Small intestine (tissue), 7 donors: Measurements from ENCODE around the gene MKRN3. TPM values are rescaled to one million over a fixed set of nuclear protein-coding genes. Genes with fewer than 3 reads are reported as not detected.

Experiments used
- DNase-seq, 2 donors: peaks; one replicate each; pipeline versions ENCODE4 v3.0.0 to v3.0.0-alpha.2; 2013
- FAIRE-seq: peaks from 2 replicates; lab custom pipeline; 2012; peaks lifted over from hg19 to GRCh38; lab: Jason Lieb, UNC
- H3K27ac ChIP-seq, 3 donors: one replicate each; pipeline ENCODE4 v1.5.1; 2013; ENCODE audit warnings: low read length in 2 of 3, mild to moderate bottlenecking in 2 of 3, control low read depth in 1 of 3, inconsistent platforms in 1 of 3, low read depth in 1 of 3, moderate library complexity in 1 of 3
- H3K27me3 ChIP-seq, 3 donors: one replicate each; pipeline ENCODE4 v1.6.1; 2013; ENCODE audit warnings: low read length in 3 of 3, inconsistent platforms in 1 of 3; ENCODE audit not compliant: control insufficient read depth in 3 of 3, insufficient read depth in 3 of 3
- H3K36me3 ChIP-seq, 3 donors: one replicate each; pipeline ENCODE4 v1.6.1; 2013; ENCODE audit warnings: low read length in 3 of 3, inconsistent platforms in 1 of 3, low read depth in 1 of 3, mild to moderate bottlenecking in 1 of 3, moderate library complexity in 1 of 3; ENCODE audit not compliant: control insufficient read depth in 3 of 3, insufficient read depth in 2 of 3
- H3K4me1 ChIP-seq, 3 donors: one replicate each; pipeline ENCODE4 v1.6.1; 2013; ENCODE audit warnings: low read length in 2 of 3, inconsistent platforms in 1 of 3, low read depth in 1 of 3, mild to moderate bottlenecking in 1 of 3, moderate library complexity in 1 of 3; ENCODE audit not compliant: control insufficient read depth in 3 of 3, insufficient read depth in 2 of 3
- H3K4me3 ChIP-seq, 3 donors: one replicate each; pipeline ENCODE4 v1.5.1; 2013; ENCODE audit warnings: low read length in 3 of 3, control low read depth in 1 of 3, inconsistent platforms in 1 of 3, low read depth in 1 of 3, mild to moderate bottlenecking in 1 of 3, moderate library complexity in 1 of 3
- H3K9me3 ChIP-seq, 2 donors: one replicate each; pipeline ENCODE4 v1.6.1; 2013; ENCODE audit warnings: low read depth in 1 of 2, low read length in 1 of 2; ENCODE audit not compliant: control insufficient read depth in 2 of 2, insufficient read depth in 1 of 2
- WGBS, 3 donors: extraction: QIAGEN DNeasy Blood & Tissue Kit; methylation state at CpG; one replicate each; pipeline ENCODE4 v1.1.7; 2013; 5-methylcytosine and 5-hydroxymethylcytosine counted together
- polyA plus RNA-seq, 4 donors: library from polyadenylated mRNA; stranded (reverse) in 3 of 4; unstranded in 1 of 4; fragments of 200-250 nt in 3 of 4; fragments of 120-200 nt in 1 of 4; gene quantifications; one replicate each; pipeline versions ENCODE4 v1.2.1 to v1.2.3, GENCODE V29; 2013
- donor health status: healthy with polysubstance abuse.
- donor health status: control.
- donor health status: control.
- donor health status: Bipolar disorder and iron deficiency.
- donor health status: healthy.

MKRN3 gene
- polyA plus RNA-seq, 4 donors = 0.38 to 0.39 TPM; not detected in 2

GRCh38 chr15:23569151-23569925, 3.9 kb downstream of the MKRN3 start:
- 42 to 47% (median 44%) methylated on average over 5 of the region's 5 CpGs for WGBS, 3 donors
- Histone ChIP-seq H3K27ac (no peak overlapping the region), H3K4me1 (no peaks in the 10 kb centered on the region), H3K27me3 (no peaks in the 10 kb centered on the region), H3K9me3 (peaks cover 0 to 5% of the 10 kb centered on the region in 2 donors), H3K4me3 (no peak overlapping the region), H3K36me3 (no peaks in the 10 kb centered on the region)
- FAIRE-seq (no peak), DNase-seq (no peak)

- FAIRE-seq (no peak), DNase-seq (peak in 1 of 2 donors; percentile 9)
- Histone ChIP-seq H3K36me3 (no peaks in the 10 kb centered on the region), H3K9me3 (peaks cover 0 to 10% of the 10 kb centered on the region in 2 donors), H3K27me3 (no peaks in the 10 kb centered on the region), H3K4me1 (no peaks in the 10 kb centered on the region), H3K27ac (no peak overlapping the region), H3K4me3 (no peak overlapping the region)
- 13 to 26% (median 25%) methylated on average over 3 of the region's 3 CpGs for WGBS, 3 donors
These were observed 5.0 kb downstream of the MKRN3 start for GRCh38 chr15:23570486-23570885.

- Histone ChIP-seq H3K27ac (no peak overlapping the region), H3K4me3 (no peak overlapping the region), H3K9me3 (peaks cover 0 to 8% of the 10 kb centered on the region in 2 donors), H3K27me3 (no peaks in the 10 kb centered on the region), H3K36me3 (no peaks in the 10 kb centered on the region), H3K4me1 (no peaks in the 10 kb centered on the region)
- WGBS, 3 donors = 69 to 80% (median 75%) methylated on average over 4 of the region's 4 CpGs
- FAIRE-seq = no peak
- no peak for DNase-seq
These were observed 7.4 kb downstream of the MKRN3 start for GRCh38 chr15:23572844-23573243.

GRCh38 chr15:23574742-23575141, 9.3 kb downstream of the MKRN3 start:
- Histone ChIP-seq H3K4me1 (no peaks in the 10 kb centered on the region), H3K9me3 (peaks cover 0 to 11% of the 10 kb centered on the region in 2 donors), H3K36me3 (no peaks in the 10 kb centered on the region), H3K27ac (no peak overlapping the region), H3K4me3 (no peak overlapping the region), H3K27me3 (no peaks in the 10 kb centered on the region)
- 33 to 38% (median 34%) methylated on average over 3 of the region's 3 CpGs for WGBS, 3 donors
- FAIRE-seq (no peak), DNase-seq (no peak)

- Histone ChIP-seq H3K4me3 (no peak overlapping the region), H3K27ac (no peak overlapping the region), H3K9me3 (peaks cover 0 to 11% of the 10 kb centered on the region in 2 donors), H3K27me3 (no peaks in the 10 kb centered on the region), H3K4me1 (no peaks in the 10 kb centered on the region), H3K36me3 (no peaks in the 10 kb centered on the region)
- DNase-seq (peak in 1 of 2 donors; percentile 54), FAIRE-seq (no peak)
- WGBS, 3 donors = 14 to 44% (median 35%) methylated on average over 1 of the region's 1 CpG
These were observed 10.6 kb downstream of the MKRN3 start for GRCh38 chr15:23576061-23576460.

GRCh38 chr15:23578521-23579150, 13.2 kb downstream of the MKRN3 start:
- no peak for FAIRE-seq
- Histone ChIP-seq H3K4me3 (no peak overlapping the region), H3K4me1 (no peaks in the 10 kb centered on the region), H3K27me3 (no peaks in the 10 kb centered on the region), H3K9me3 (peaks cover 0 to 13% of the 10 kb centered on the region in 2 donors), H3K27ac (no peak overlapping the region), H3K36me3 (no peaks in the 10 kb centered on the region)
- DNase-seq = no peak
- WGBS, 3 donors = 66 to 73% (median 67%) methylated on average over 4 of the region's 4 CpGs

GRCh38 chr15:23588268-23588667, 22.8 kb downstream of the MKRN3 start:
- 44 to 61% (median 52%) methylated on average over 2 of the region's 2 CpGs for WGBS, 3 donors
- no peak for DNase-seq
- no peak overlapping the region for H3K27ac ChIP-seq
- no peak overlapping the region for H3K4me3 ChIP-seq
- no peak for FAIRE-seq
- no peaks in the 10 kb centered on the region for H3K36me3 ChIP-seq
- H3K4me1 ChIP-seq = no peaks in the 10 kb centered on the region
- no peaks in the 10 kb centered on the region for H3K27me3 ChIP-seq
- peaks cover 0 to 4% of the 10 kb centered on the region in 2 donors for H3K9me3 ChIP-seq

- Histone ChIP-seq H3K27ac (no peak overlapping the region), H3K4me1 (no peaks in the 10 kb centered on the region), H3K4me3 (no peak overlapping the region), H3K36me3 (no peaks in the 10 kb centered on the region), H3K9me3 (peaks cover 0 to 2% of the 10 kb centered on the region in 2 donors), H3K27me3 (no peaks in the 10 kb centered on the region)
- FAIRE-seq (no peak), DNase-seq (no peak)
- WGBS, 3 donors = 32 to 53% (median 46%) methylated on average over 3 of the region's 3 CpGs
These were observed 23.5 kb downstream of the MKRN3 start for GRCh38 chr15:23589012-23589411.
